HG03378 (cell line): ENCODE measurements around the gene UROS.

ENCODE experiments used
- ATAC-seq: cut with Tn5 transposase; IDR thresholded peaks from one replicate; pipeline ENCODE4 v1.9.1; 2021; ENCODE audit warnings: mild to moderate bottlenecking, moderate library complexity; ENCODE audit not compliant: unreplicated experiment

UROS gene

DNA sequence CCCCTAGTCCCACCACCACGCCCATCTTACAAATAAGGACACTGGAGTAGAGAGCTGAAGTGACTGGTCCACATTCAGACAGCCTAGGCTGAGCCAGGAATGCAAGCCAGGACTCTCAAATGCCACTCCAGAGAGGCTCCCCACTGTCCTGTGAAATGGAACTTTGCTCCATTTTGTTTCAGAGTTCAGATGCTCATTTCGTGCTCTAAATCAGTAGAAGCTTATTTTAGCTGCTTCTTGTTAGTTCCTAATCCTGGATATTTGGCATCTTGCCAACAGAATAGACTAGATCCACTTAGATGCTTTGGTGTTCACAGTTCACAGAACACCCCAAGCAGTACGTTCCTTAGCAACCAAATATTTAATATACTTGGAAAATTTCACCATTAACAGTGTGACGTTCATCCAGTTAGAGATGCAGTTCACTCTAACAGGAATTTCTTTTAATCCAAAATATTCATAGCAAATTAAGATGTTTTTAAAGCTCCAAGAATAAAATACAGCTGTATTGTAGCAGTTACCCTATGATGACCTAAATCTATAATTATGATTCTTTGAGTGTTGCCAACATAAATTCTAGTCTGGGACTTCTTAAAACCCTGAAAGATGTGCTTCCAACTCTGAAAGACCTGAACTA, 54.7 kb downstream of the UROS start:
- no peak for ATAC-seq

- no peak for ATAC-seq
These were observed 56.5 kb downstream of the UROS start for GRCh38 chr10:125766511-125766910.

DNA sequence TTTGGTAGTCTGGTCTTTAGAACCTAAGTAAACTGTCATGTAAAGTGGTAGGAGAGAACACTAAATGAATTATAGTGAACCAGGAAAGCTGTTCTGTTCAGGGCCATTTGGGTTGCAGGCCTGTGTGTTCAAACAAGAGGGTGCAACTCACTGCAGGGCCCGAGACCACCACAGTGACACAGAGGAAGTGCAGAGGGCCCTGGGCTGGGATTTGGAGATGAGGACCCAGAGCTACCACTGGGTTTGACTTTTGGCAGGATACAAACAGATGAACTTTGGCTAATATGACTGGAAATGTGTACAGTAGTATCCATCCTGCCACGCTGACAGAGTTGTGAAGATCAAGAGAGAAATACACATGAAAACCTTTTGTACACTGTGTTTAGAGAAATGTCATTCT, 57.2 kb downstream of the UROS start:
- no peak for ATAC-seq

GRCh38 chr10:125762692-125763648, 60.1 kb downstream of the UROS start:
- ATAC-seq = no peak

DNA sequence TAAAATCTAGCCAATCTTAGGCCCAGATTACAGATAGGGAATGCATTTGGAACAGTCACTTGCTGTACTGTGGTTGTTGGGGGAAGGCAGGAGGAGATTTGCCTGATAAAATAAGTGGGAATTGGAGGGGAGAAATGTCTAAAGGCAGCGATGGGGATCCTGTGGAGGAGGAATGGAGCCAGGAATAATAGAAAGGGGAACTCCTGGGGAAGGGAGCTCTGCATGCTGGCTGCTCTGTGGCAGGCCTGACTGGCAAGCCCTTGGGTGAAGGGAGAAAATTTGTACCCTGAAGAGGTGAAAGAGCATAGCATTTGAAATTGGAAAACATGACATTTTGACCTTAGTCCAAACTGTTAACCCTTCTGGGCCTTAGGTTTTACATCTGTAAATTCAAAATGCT, 61.1 kb downstream of the UROS start:
- ATAC-seq = no peak

DNA sequence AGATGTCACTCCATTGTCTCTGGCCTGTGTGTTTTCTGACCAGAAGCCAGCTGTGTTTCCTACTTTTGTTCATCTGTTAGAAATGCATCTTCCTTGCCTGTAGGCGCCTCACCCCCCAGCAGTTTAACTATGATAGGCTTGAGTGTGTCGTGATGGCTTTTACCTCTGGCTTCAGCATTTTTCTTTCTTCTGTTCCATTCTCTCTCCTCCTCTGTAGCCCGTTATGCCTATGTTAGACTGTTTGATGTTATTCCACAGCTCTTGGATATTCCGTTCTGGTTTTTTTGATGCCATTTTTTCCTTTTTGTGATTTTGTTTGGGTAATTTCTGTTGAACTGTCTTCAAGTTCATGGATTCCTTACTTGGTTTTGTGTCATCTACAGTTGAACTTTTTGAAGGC, 65.3 kb downstream of the UROS start:
- ATAC-seq = no peak

- ATAC-seq = no peak
These were observed 66.1 kb downstream of the UROS start for GRCh38 chr10:125756853-125757487.

DNA sequence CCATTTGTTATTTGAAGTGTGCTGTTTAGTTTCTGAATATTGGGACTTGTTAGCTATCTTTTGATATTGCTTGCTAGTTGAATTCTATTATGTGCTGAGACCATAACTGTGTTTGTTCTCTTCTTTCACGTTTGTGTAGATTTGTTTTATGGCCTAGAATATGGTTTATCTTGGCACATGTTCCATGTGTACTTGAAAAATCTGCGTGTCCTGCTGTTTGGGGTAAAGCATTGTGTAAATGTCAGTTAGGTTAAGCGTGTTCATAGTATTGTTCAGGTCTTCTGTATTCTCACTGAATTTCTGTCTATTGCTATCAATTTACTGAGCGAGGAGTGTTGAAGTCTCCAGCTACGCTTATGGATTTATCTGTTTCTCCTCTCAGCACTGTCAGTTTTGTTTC, 66.9 kb downstream of the UROS start:
- ATAC-seq = no peak

GRCh38 chr10:125747417-125747816, 75.6 kb downstream of the UROS start:
- no peak for ATAC-seq

DNA sequence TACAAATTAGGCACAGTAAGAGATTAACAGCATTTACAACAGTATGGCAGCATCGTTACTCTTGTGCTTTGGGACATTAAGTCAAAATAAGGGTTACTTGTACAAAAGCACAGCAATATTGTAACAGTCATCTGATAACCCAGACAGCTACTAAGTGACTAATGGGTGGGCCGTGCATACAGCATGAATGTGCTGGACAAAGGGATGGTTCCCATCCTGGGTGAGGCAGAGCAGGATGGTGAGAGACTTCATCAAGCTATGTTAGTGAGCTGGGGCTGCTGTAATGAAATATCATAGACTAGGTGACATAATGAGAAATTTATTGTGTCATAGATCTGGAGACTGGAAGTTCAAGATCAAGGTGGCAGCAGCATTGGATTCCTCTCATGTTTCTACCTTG, 78.1 kb downstream of the UROS start:
- ATAC-seq = no peak

GRCh38 chr10:125742465-125742864, 80.6 kb downstream of the UROS start:
- ATAC-seq = no peak

DNA sequence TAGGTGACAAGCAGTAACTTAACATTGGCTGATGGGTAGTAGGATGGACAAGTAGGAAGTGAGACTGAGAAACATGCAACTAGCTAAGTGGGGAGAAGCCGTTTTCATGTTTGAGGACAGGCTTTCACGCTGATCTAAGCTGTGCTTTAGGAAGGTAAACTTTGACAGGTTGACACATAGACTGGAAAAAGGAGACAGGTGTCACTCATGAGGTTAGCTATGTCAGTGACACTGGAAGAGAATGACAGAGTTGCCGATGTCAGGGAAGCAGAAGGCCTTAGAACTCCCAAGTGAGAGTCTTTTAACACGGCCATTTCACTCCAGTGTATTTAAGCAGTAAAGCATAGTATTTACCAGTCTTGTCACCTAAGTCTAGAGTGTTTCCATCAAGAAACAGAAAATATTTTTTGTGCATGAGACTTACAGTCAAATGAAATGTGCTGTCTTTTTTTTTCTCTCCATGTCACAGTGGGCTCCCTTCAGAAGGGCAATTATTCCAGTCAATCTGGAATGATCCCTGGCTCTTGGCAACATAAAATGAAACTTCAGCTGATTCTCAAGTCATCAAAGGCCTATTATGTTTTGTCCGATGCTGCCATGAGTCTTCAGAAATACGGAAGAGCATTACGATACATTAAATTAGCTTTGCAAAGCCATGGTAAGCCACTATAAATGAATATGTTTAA, 82.9 kb downstream of the UROS start:
- ATAC-seq = no peak
